Measurements from ENCODE around the gene COL4A4.

DNA sequence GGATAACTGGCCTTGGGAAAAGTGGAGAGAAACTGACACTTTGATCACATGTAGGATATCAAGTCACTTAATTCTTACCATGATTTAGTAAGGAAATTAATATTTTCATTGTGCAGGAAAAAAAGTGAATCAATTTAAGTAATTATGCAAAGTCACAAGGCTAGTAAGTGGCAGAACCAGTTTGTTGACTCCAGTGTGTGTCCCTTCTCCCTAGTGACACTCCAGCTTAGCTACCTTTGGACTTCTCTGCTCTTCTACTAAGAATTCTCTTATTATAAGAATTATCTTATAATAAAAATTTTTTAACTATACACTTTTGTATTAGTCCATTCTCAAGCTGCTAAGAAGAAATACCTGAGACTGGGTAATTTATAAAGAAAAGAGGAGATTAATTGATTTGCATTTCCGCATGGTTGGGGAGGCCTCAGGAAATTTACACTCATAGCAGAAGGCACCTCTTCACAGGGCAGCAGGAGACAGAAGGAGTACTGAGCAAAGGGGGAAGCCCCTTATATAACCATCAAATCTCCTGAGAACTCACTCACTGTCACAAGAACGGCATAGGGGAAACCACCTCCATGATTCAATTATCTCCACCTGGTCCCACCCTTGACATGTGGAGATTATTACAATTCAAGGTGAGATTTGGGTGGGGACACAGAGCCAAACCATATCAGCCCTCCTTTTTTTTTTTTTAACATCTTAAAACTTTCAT is 13.6 kb downstream of the COL4A4 start:
- TF ChIP-seq, protein P1, sequence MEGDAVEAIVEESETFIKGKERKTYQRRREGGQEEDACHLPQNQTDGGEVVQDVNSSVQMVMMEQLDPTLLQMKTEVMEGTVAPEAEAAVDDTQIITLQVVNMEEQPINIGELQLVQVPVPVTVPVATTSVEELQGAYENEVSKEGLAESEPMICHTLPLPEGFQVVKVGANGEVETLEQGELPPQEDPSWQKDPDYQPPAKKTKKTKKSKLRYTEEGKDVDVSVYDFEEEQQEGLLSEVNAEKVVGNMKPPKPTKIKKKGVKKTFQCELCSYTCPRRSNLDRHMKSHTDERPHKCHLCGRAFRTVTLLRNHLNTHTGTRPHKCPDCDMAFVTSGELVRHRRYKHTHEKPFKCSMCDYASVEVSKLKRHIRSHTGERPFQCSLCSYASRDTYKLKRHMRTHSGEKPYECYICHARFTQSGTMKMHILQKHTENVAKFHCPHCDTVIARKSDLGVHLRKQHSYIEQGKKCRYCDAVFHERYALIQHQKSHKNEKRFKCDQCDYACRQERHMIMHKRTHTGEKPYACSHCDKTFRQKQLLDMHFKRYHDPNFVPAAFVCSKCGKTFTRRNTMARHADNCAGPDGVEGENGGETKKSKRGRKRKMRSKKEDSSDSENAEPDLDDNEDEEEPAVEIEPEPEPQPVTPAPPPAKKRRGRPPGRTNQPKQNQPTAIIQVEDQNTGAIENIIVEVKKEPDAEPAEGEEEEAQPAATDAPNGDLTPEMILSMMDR (tag by site-specific recombination; IDR thresholded peaks at IDR 0.05): no peak
- no peak for TF ChIP-seq TCF7L2 (IDR thresholded peaks at IDR 0.05; ENCODE audit: borderline replicate concordance, low read depth, low read length)
- TF ChIP-seq, protein P2, sequence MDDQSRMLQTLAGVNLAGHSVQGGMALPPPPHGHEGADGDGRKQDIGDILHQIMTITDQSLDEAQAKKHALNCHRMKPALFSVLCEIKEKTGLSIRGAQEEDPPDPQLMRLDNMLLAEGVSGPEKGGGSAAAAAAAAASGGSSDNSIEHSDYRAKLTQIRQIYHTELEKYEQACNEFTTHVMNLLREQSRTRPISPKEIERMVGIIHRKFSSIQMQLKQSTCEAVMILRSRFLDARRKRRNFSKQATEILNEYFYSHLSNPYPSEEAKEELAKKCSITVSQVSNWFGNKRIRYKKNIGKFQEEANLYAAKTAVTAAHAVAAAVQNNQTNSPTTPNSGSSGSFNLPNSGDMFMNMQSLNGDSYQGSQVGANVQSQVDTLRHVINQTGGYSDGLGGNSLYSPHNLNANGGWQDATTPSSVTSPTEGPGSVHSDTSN (CRISPR knock-in tag; IDR thresholded peaks at IDR 0.05): no peak
- TF ChIP-seq, protein P3, sequence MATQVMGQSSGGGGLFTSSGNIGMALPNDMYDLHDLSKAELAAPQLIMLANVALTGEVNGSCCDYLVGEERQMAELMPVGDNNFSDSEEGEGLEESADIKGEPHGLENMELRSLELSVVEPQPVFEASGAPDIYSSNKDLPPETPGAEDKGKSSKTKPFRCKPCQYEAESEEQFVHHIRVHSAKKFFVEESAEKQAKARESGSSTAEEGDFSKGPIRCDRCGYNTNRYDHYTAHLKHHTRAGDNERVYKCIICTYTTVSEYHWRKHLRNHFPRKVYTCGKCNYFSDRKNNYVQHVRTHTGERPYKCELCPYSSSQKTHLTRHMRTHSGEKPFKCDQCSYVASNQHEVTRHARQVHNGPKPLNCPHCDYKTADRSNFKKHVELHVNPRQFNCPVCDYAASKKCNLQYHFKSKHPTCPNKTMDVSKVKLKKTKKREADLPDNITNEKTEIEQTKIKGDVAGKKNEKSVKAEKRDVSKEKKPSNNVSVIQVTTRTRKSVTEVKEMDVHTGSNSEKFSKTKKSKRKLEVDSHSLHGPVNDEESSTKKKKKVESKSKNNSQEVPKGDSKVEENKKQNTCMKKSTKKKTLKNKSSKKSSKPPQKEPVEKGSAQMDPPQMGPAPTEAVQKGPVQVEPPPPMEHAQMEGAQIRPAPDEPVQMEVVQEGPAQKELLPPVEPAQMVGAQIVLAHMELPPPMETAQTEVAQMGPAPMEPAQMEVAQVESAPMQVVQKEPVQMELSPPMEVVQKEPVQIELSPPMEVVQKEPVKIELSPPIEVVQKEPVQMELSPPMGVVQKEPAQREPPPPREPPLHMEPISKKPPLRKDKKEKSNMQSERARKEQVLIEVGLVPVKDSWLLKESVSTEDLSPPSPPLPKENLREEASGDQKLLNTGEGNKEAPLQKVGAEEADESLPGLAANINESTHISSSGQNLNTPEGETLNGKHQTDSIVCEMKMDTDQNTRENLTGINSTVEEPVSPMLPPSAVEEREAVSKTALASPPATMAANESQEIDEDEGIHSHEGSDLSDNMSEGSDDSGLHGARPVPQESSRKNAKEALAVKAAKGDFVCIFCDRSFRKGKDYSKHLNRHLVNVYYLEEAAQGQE (tag by site-specific recombination; IDR thresholded peaks at IDR 0.05): no peak
- no peak for TF ChIP-seq ZNF660 (tag by site-specific recombination; IDR thresholded peaks at IDR 0.05)

All from HEK293 (cell line).